PC-9 (cell line): ENCODE data around the gene PGAM5. TPM values are rescaled to one million over a fixed set of nuclear protein-coding genes. Genes with fewer than 3 reads are reported as not detected.

ENCODE experiments used
- BruUV-seq: library from RNA; stranded (reverse); fragments of 400-500 nt; replicated peaks from 2 replicates; lab custom pipeline; 2021; lab: Mats Ljungman, UMichigan
- CTCF ChIA-PET: fragments of 300-600 bp; sonication (Branson Sonifier 250); formaldehyde crosslinking; loops from one replicate; lab custom pipeline; 2022; ENCODE audit warnings: antibody characterized with exemption; lab: Charles Lee
- POLR2A ChIA-PET: fragments of 300-600 bp; sonication (Branson Sonifier 250); formaldehyde crosslinking; loops from one replicate; lab custom pipeline; 2022; ENCODE audit warnings: antibody characterized with exemption; ENCODE audit not compliant: unreplicated experiment; lab: Charles Lee
- DNase-seq, 2 experiments: peaks; one replicate each; pipeline versions ENCODE4 v3.0.0 to v3.0.0-alpha.2; 2015 to 2022; ENCODE audit warnings: mixed read lengths in 1 of 2
- H2AFZ ChIP-seq: fragments of 200-600 bp; sonication (generic); 2 replicates; pipeline ENCODE4 v1.8.1; 2017; ENCODE audit warnings: antibody characterized with exemption
- H3F3A ChIP-seq: fragments of 200-600 bp; sonication (generic); 2 replicates; pipeline ENCODE4 v1.8.1; 2017; ENCODE audit warnings: antibody characterized with exemption, mild to moderate bottlenecking, low read depth; ENCODE audit not compliant: insufficient read depth
- H3K27ac ChIP-seq: fragments of 200-600 bp; sonication (generic); 2 replicates; pipeline ENCODE4 v1.6.1; 2016; ENCODE audit warnings: mixed run types
- H3K27me3 ChIP-seq: fragments of 200-600 bp; sonication (generic); 2 replicates; pipeline ENCODE4 v1.6.1; 2016; ENCODE audit warnings: low read depth, mixed run types; ENCODE audit not compliant: insufficient read depth
- H3K36me3 ChIP-seq: fragments of 200-600 bp; sonication (generic); 2 replicates; pipeline ENCODE4 v1.6.1; 2016; ENCODE audit warnings: low read depth, mixed run types
- H3K4me1 ChIP-seq: fragments of 200-600 bp; sonication (generic); replicated peaks from 2 replicates; pipeline ENCODE4 v1.6.1; 2016; ENCODE audit warnings: mixed run types; ENCODE audit not compliant: insufficient read depth
- H3K4me2 ChIP-seq: fragments of 200-600 bp; sonication (generic); 2 replicates; pipeline ENCODE4 v1.6.1; 2017; ENCODE audit warnings: mixed run types
- H3K4me3 ChIP-seq: fragments of 200-600 bp; sonication (generic); 2 replicates; pipeline ENCODE4 v1.6.1; 2016; ENCODE audit warnings: mixed run types
- H3K79me2 ChIP-seq: fragments of 200-600 bp; sonication (generic); 2 replicates; pipeline ENCODE4 v1.6.1; 2017; ENCODE audit warnings: low read depth, mixed run types
- H3K9me2 ChIP-seq: fragments of 200-600 bp; sonication (generic); 2 replicates; pipeline ENCODE4 v1.8.1; 2017; ENCODE audit warnings: mild to moderate bottlenecking; ENCODE audit not compliant: insufficient read depth
- H3K9me3 ChIP-seq: fragments of 200-600 bp; sonication (generic); 2 replicates; pipeline ENCODE4 v1.8.1; 2016; ENCODE audit warnings: low read depth; ENCODE audit not compliant: insufficient read depth
- H4K20me1 ChIP-seq: fragments of 200-600 bp; sonication (generic); 2 replicates; pipeline ENCODE4 v1.8.1; 2017; ENCODE audit not compliant: insufficient read depth
- CTCF ChIP-seq: fragments of 200-600 bp; sonication (generic); conservative IDR thresholded peaks from 2 replicates; pipeline ENCODE4 v1.6.1; 2017; ENCODE audit warnings: mixed run types, antibody characterized with exemption, mild to moderate bottlenecking, moderate library complexity
- EZH2 ChIP-seq: fragments of 200-600 bp; sonication (generic); IDR thresholded peaks from 2 replicates; pipeline ENCODE4 v1.8.0; 2017; ENCODE audit warnings: antibody characterized with exemption, low read depth
- intact Hi-C: fragments of 100-400 bp; cut with micrococcal nuclease; formaldehyde crosslinking; loops from one replicate; pipeline ENCODE4 v1.10.0; 2022; ENCODE audit not compliant: unreplicated experiment
- total RNA-seq: library from RNA; stranded (reverse); gene quantifications from 2 replicates; pipeline ENCODE4 v1.2.3, GENCODE V29; 2021

PGAM5 gene
- total RNA-seq, 1 experiment from 2014 or later, result 59.0 TPM

- TF ChIP-seq EZH2, result no peak
- TF ChIP-seq CTCF, result no peak
- Histone ChIP-seq H3K79me2 (no peaks in the 10 kb centered on the region), H3K27me3 (no peaks in the 10 kb centered on the region), H3K4me2 (no peak overlapping the region), H3F3A (peaks cover 31% of the 10 kb centered on the region), H3K4me3 (no peak overlapping the region), H3K9me2 (no peaks in the 10 kb centered on the region), H3K36me3 (peaks cover 63% of the 10 kb centered on the region), H3K27ac (no peak overlapping the region), H4K20me1 (peaks cover 21% of the 10 kb centered on the region), H2AFZ (no peak overlapping the region), H3K4me1 (no peaks in the 10 kb centered on the region), H3K9me3 (no peaks in the 10 kb centered on the region)
- no peak for DNase-seq
- intact Hi-C loops, result no loop called here
- no TSS peak for BruUV-seq
- ChIA-PET POLR2A (no interaction called here), CTCF (no interaction called here)
Measured at GRCh38 chr12:132735496-132735895, 24.9 kb downstream of the PGAM5 start.

- no peaks in the 10 kb centered on the region for H3K79me2 ChIP-seq
- H2AFZ ChIP-seq, result no peak overlapping the region
- ChIA-PET POLR2A (no interaction called here), CTCF (no interaction called here)
- H3K36me3 ChIP-seq, result peaks cover 63% of the 10 kb centered on the region
- no peak overlapping the region for H3K27ac ChIP-seq
- H3K4me2 ChIP-seq, result no peak overlapping the region
- peaks cover 22% of the 10 kb centered on the region; the same call in 1 of the 2 replicates for H3F3A ChIP-seq
- DNase-seq, result no peak
- H3K4me1 ChIP-seq, result no peaks in the 10 kb centered on the region
- TF ChIP-seq CTCF (no peak), EZH2 (no peak)
- intact Hi-C loops, result no loop called here
- H3K9me2 ChIP-seq, result no peaks in the 10 kb centered on the region
- H3K4me3 ChIP-seq, result no peak overlapping the region
- H3K9me3 ChIP-seq, result no peaks in the 10 kb centered on the region
- peaks cover 24% of the 10 kb centered on the region for H4K20me1 ChIP-seq
- no peaks in the 10 kb centered on the region for H3K27me3 ChIP-seq
- no TSS peak for BruUV-seq
Measured at GRCh38 chr12:132736378-132736777, 25.7 kb downstream of the PGAM5 start.

- Histone ChIP-seq H3K4me3 (no peak overlapping the region), H3K27ac (no peak overlapping the region), H3K4me2 (no peak overlapping the region), H3K9me2 (no peaks in the 10 kb centered on the region), H2AFZ (no peak overlapping the region), H3K4me1 (no peaks in the 10 kb centered on the region), H4K20me1 (peaks cover 29% of the 10 kb centered on the region), H3K27me3 (no peaks in the 10 kb centered on the region), H3K79me2 (no peaks in the 10 kb centered on the region; the same call in 1 of the 2 replicates), H3K9me3 (no peaks in the 10 kb centered on the region), H3F3A (peaks cover 18% of the 10 kb centered on the region; the same call in 1 of the 2 replicates), H3K36me3 (peaks cover 58% of the 10 kb centered on the region)
- TF ChIP-seq EZH2, result no peak
- TF ChIP-seq CTCF, result no peak
- intact Hi-C loops, result no loop called here
- no TSS peak for BruUV-seq
- POLR2A ChIA-PET, result no interaction called here
- CTCF ChIA-PET, result no interaction called here
- no peak for DNase-seq
Measured at GRCh38 chr12:132736913-132737312, 26.3 kb downstream of the PGAM5 start.
